Skeletal muscle cell (primary cell): ENCODE results near the gene MBLAC1.

Source experiments
- DNase-seq: peaks from one replicate; pipeline ENCODE4 v3.0.0-alpha.2; 2010; ENCODE audit warnings: low read depth
- H3K4me3 ChIP-seq: 2 replicates; pipeline ENCODE4 v1.5.1; 2011; ENCODE audit warnings: low read depth, mild to moderate bottlenecking, control low read depth, low read length, moderate library complexity

Gene MBLAC1, protein sequence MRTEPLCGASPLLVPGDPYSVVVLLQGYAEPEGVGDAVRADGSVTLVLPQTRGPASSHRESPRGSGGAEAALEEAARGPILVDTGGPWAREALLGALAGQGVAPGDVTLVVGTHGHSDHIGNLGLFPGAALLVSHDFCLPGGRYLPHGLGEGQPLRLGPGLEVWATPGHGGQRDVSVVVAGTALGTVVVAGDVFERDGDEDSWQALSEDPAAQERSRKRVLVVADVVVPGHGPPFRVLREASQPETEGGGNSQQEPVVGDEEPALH

DNA sequence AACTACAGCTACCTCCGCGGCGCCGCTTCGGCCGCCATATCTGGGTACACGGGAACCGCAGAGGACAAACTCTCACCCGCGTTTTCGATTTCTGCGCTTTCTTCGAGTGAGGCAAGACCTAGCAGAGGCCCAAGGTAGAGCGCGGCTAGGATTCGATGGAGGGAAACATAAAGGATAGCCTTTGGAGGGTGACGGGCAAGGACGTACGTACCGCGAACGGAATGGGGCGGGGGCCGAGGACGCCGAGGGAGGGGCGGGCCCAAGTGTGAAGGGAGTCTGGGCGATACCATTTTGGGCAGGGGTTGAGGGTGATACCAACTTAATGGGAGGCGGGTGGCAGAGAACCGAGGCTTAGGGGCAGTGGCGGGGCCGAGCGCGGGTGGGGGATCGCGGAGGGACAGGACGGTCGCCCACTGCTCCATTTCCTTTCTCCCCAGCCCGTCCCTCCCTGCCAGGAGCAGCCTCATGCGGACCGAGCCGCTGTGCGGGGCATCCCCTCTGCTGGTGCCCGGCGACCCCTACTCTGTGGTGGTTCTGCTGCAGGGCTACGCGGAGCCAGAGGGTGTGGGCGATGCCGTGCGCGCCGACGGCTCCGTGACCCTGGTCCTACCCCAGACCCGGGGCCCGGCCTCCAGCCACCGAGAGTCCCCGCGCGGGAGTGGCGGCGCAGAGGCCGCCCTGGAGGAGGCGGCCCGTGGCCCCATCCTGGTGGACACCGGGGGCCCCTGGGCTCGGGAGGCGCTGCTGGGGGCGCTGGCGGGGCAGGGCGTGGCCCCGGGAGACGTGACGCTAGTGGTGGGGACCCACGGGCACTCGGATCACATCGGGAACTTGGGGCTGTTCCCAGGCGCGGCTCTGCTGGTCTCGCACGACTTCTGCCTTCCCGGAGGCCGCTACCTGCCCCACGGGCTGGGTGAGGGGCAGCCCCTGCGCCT, at the start of gene MBLAC1:
MBLAC1 (plus strand) TSS at position 37 of the 935 bp plus-strand sequence; CDS start at position 466, 429 bp downstream.
- H3K4me3 ChIP-seq: peak within 1 kb of the TSS; percentile 90
- peak; percentile 81 for DNase-seq

DNA sequence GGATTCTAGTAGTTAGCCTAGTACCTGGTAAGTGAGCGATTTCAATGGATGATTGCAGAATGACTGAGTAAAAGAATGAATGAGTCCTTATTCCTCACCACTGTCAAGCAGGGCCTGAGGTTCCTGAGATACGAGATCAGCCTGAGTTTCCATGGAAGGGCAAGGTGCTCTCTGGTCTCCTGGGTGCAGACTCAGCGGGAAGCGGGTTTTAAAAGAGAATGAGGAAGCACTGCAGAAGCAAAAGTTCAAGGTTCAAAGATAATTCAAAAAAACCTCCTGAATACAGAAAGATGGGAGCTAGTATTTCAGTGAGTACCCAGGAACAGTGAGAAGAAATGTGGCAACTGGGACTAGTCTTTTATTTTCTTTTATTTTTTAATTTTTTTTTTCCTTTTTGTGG, 49.6 kb upstream of the MBLAC1 start:
- DNase-seq: no peak

DNA sequence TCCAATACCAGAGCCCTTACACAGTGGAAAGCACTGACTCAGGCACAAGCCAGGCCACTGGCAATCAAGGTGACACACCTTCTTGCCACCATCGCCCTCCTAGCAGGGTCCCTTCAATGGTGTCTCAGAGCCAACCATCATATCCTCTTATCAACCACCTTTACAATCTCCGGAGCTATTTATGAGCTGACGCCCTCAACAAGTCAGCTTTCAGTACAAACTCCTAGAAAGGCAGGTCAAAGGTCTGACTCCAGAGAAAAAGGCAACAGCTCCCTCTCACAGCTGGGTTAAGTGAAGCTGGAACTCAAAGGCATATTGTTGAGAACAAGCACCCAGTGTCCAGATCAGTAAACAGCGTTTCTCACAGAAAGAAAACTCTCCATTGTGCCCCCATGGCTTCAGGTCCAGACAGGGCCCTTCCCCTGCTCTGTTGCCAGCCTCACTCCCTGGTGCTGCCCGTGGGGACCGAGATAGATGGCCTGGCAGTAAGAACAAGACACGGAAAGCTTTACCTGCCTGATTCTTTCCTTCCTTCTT, 47.7 kb upstream of the MBLAC1 start:
- H3K4me3 ChIP-seq: no peak overlapping the region
- no peak for DNase-seq

More for the DNA sequence above, 49.6 kb upstream of the MBLAC1 start:
- no peak overlapping the region for H3K4me3 ChIP-seq

DNA sequence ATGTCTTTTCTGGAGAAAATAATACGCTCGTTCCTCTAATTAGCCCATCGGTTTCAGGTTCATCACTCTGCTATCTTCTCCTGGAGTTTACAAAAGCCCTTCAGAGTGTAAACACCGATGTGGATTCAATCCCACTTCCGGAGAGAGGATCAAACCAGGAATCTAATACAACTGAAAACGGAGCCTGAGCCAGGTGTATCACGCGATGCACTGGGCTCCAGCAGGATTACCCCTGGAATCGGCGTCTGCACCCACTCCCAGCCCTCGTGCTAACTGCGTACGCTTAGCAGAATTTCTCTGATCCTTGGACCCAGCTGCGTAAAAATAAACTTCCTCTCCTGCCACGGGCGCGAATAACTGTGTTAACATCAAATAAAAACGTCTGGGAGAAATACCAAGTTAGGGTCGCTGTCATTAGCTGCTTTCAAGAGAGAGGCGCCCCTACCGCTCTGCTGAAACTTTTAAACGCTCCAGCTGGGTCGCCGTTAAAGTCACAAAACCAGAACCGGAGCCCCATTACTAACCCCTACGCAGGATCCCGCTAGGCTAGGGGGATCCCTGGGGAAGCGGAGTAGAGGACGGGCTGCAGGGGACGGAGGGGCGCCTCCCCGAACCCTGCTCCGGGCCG, 45.7 kb upstream of the MBLAC1 start:
- no peak for DNase-seq
- H3K4me3 ChIP-seq: peak overlapping the region; percentile 95

DNA sequence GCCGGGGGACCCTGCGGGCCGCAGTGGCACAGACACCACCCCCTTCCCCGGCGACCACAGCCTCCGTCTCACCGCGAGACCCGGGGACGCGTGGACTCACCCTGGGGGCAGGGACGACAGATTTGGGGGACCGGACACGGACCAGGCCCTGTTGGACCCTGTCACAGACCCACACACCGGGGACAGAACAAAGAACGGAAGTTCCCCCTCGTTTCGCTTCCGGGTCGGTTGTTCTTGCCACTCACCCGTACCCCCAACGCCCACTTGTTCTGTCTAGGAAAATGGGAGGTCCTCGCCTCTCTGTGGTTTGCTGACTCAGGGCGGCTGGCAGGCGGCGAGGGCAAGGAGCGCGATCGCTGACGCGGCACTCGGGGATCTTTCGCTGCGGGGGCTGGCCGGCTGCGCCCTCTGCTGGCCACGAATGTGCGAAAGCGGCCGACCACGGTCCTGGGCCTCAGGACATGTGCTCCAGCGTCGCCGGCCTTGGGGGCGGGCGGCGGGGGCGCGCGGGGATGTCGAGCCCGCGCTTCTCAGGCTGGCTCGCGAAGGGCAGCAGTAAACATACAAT, 45.1 kb upstream of the MBLAC1 start, which contains the start of gene ZNF3:
ZNF3 (minus strand) TSS at position 189 of the 568 bp plus-strand sequence. CDS start 4,366 bp downstream, outside the sequence.
- peak within 1 kb of the TSS; percentile 95 for H3K4me3 ChIP-seq
- peak; percentile 97 for DNase-seq

DNA sequence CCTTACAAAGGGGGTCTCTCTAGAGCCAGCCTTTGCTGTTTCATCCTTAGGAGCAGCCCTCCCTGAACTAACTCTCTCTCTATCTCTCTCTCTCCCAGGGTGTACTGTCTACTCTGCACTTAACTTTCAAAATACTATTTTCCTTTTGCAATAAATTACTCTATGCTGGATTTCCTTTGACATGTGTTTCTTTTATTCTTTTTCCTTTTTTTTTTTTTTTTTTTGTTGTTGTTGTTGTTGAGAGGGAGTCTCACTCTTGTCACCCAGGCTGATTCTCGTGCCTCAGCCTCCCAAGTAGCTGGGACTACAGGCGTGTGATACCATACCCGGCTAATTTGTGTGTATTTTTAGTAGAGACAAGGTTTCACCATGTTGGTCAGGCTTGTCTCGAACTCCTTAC, 43.8 kb upstream of the MBLAC1 start:
- no peak for DNase-seq
- H3K4me3 ChIP-seq: no peak overlapping the region

DNA sequence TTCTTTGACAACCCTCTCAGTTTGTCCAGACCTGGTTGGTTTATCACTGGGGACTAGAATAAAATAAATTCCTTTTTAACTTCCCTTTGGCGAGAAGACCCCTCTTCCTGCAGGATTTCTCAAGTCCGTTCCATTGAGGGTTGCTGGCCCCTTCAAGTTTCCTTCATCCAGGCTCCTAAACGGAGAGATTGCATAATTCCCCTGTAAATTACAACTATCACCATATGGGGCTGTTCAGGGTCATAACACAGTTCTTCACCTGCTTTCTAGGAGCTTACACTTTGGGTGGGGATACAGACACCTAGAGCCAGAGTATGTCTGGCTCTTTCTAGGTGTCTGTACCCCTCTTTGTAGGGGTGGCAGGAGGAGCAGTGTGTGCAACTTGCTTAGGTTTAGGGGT, 41.3 kb upstream of the MBLAC1 start:
- H3K4me3 ChIP-seq: no peak overlapping the region
- no peak for DNase-seq

DNA sequence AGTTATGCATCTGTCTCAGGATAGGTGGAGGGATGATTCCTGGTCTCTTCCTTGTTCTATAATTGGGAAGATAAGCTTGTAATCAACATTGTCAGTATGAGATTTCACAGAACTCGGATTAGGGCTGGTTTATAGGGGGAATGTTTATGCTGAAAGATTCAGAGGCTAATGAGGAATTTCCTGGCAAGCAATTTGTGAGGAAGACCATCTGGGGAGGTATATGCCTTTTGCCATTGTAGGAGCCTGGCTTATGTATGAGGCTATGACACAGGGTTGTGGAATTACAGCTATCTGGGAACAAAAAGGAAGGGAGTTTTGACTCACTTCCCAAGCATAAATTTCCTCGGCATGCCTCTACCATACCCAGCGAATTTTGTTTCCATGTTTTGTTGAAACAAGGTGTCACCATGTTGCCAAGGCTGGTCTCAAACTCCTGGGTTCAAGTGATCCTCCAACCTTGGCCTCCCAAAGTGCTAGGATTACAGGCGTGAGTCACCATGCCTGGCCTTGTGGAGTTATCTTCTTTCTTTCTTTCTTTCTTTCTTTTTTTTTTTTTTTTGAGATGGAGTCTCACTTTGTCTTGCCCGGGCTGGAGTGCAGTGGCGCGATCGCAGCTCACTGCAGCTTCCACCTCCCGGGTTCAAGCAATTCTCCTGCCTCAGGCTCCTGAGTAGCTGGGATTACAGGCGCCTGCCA, 39.6 kb upstream of the MBLAC1 start:
- DNase-seq: peak; percentile 84
- H3K4me3 ChIP-seq: no peak overlapping the region

DNA sequence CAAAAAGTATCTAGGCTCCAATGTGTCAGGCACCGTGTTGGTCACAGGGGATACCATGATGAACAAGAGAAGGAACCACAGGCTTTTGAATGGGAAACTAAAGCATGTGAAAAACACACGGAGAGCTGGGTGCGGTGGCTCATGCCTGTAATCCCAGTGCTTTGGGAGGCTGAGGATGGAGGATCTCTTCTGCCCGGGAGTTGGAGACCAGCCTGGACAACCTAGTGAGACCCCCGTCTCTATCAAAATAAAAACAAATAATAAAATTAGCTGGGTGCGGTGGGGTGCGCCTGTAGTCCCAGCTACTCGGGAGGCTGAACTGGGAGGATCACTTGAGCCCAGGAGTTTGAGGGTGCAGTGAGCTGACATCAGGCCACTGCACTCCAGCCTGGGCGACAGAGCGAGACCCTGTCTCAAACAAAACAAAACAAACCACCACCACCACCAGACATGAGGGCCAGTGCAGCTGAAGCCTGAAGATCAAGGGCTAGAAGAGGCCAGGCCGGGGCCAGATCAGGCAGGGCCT, 38.6 kb upstream of the MBLAC1 start:
- H3K4me3 ChIP-seq: peak overlapping the region; percentile 76
- no peak for DNase-seq

DNA sequence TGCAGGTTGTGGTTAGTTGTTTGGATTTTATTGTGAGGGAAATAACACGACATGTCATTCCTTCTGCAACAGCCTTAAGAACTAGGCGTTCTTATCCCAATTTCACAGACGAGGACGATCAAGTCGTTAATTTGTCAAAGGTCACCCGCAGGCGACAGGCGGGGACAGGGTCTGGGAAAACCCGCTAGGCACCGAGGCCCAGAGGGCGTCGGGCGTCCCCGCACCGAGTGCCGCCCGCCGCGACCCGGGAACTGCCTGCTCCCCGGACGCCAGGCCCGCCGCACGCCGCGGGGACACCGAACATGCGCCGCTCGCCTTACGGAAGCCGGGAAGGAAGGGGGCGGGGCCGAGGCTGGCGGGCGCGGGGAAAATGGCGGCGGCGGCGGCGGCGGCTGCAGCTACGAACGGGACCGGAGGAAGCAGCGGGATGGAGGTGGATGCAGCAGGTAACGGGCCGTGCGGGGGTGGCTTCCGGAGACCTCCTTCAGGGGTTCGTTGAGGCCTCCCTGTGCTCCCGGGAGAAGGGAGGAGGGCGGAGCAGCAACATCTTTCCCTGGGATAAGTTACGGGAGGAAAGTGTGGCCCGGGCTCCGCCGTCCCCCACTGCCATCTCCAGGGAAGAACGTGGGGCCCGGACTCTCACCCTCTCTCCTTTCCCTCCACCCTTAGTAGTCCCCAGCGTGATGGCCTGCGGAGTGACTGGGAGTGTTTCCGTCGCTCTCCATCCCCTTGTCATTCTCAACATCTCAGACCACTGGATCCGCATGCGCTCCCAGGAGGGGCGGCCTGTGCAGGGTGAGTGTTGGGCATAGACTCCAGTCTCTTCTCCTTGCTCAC, 37.9 kb upstream of the MBLAC1 start, which contains the start of gene COPS6:
COPS6 (plus strand) TSS at position 349 of the 837 bp plus-strand sequence; CDS start at position 371, 22 bp downstream.
- DNase-seq: no peak
- peak within 1 kb of the TSS; percentile 76 for H3K4me3 ChIP-seq

DNA sequence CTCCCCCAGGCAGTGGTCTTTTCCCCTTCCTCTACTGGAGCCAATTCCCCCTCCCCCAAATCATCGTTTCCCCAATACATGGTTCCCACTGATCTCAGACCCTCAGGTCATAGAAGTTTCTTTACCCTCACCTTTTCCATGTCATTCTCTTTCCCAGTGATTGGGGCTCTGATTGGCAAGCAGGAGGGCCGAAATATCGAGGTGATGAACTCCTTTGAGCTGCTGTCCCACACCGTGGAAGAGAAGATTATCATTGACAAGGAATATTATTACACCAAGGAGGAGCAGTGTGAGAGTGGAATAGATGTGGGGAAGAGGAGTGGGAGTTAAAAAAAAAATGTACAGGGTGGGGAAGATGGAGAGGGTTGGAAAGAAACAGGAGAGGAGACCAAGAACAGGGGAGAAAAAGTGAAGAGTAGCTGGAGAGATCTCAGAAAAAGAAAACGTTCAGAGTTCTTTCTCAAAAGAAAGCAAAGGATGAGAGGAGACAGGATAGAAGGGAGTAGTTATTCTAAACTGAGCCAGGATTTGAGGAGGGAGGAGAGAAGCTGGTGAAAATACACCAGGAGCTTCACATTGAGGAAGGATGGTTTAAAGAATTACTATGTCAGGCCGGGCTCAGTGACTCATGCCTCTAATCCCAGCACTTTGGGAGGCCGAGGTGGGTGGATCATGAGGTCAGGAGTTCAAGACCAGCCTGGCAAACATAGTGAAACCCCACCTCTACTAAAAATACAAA, 37.1 kb upstream of the MBLAC1 start:
- no peak for DNase-seq
- peak overlapping the region; percentile 76 for H3K4me3 ChIP-seq

DNA sequence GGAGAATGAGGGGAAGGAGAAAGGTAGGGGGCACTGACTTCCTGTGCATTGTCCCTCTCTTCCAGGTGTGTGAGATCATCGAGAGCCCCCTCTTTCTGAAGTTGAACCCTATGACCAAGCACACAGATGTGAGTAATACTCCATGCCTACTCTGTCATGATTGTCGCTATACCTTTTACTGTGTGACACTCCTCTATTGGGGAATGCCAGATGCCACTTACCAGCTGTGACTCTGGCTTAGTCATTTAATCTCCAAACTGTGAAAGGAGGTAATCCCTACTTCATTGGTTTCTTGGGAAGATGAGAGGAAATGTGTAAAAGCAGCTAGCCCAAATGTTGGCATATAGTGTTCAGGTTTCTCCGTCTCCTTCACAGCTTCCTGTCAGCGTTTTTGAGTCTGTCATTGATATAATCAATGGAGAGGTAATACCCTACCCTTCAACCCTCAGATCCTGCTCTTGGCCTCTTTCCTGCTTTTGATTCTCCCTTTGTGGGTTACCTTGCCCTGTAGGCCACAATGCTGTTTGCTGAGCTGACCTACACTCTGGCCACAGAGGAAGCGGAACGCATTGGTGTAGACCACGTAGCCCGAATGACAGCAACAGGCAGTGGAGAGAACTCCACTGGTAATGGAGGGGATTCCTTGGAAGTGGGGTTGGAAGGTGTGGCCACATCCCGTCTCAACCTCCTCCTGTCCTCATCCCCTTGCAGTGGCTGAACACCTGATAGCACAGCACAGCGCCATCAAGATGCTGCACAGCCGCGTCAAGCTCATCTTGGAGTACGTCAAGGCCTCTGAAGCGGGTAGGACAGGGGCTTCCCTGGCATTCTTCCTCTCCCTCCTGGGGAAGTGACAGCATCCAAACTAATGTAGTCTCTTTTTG, 36.0 kb upstream of the MBLAC1 start:
- no peak for DNase-seq
- H3K4me3 ChIP-seq: no peak overlapping the region

DNA sequence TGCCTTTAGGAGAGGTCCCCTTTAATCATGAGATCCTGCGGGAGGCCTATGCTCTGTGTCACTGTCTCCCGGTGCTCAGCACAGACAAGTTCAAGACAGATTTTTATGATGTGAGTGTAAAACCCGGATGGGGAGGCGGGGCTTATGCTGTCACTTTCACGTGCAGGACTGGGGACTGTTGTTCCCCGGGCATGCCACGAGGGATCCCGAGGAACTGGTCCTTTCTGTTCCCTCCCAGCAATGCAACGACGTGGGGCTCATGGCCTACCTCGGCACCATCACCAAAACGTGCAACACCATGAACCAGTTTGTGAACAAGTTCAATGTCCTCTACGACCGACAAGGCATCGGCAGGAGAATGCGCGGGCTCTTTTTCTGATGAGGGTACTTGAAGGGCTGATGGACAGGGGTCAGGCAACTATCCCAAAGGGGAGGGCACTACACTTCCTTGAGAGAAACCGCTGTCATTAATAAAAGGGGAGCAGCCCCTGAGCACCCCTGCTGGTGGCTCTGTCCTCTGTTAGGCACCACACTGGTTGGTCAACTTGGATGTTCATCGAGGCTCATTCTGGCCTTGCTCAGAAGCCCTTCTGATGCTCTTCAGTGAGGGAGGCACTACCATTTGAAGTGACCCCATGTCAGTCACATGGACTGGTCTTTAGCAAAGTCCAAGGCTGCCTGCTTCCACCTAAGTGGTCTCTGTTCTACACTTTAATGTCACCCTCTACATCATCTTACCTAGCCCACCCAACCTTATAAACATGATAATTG, 35.2 kb upstream of the MBLAC1 start:
- no peak for DNase-seq
- H3K4me3 ChIP-seq: no peak overlapping the region

DNA sequence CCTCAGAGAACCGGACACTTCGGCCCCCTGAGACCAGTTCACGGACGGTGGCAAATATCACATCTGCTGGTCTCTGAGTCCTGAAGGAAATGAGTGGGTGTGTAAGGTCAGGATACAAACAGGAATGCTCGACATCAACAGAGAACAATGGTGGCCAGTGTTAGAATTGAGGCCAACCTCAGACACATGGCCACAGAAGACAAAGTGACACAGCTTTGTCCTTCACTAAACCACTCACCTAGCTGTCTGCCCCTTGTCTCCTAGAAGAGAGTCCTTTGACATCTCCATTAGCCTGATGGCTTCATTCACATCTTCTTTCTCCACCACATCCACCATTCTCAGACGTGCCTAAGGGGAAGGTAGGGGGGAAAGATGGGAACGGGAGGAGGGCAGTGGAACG, 33.7 kb upstream of the MBLAC1 start:
- H3K4me3 ChIP-seq: no peak overlapping the region
- no peak for DNase-seq

DNA sequence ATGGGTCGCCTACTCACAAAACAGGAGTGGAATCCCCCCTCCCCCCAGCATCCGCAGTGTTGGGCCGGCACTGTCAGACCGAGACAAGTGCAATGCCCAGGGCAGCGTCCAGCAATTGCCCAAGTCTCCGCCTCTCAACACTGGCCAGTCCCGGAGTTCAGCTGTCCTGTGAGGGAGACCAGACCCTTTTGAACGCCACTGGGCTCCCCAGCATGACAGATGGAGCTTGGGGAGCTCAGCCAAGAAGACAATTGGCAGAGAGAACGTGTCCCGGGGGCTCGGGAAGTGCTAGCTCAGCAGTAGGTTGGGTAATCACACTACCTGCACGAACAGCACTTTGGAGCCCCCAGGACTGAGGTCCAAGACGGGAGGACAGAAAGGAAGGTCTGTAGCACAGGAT, 33.3 kb upstream of the MBLAC1 start:
- H3K4me3 ChIP-seq: no peak overlapping the region
- no peak for DNase-seq
